Activated CD4-positive, alpha-beta T cell treated with anti-CD3 and anti-CD28 coated beads, Interleukin-2, amount 50 U/mL, for 48 hours (primary cell): ENCODE data around the gene PRDM10.
"Not testable (repeated sequence)": the region's sequence is repeated elsewhere in the genome, so short reads cannot be mapped to it uniquely, and the experiment has no call there.

Source experiments
- DNase-seq, 2 experiments: peaks; one replicate each; pipeline ENCODE4 v3.0.0-alpha.2; 2020

Gene PRDM10, protein sequence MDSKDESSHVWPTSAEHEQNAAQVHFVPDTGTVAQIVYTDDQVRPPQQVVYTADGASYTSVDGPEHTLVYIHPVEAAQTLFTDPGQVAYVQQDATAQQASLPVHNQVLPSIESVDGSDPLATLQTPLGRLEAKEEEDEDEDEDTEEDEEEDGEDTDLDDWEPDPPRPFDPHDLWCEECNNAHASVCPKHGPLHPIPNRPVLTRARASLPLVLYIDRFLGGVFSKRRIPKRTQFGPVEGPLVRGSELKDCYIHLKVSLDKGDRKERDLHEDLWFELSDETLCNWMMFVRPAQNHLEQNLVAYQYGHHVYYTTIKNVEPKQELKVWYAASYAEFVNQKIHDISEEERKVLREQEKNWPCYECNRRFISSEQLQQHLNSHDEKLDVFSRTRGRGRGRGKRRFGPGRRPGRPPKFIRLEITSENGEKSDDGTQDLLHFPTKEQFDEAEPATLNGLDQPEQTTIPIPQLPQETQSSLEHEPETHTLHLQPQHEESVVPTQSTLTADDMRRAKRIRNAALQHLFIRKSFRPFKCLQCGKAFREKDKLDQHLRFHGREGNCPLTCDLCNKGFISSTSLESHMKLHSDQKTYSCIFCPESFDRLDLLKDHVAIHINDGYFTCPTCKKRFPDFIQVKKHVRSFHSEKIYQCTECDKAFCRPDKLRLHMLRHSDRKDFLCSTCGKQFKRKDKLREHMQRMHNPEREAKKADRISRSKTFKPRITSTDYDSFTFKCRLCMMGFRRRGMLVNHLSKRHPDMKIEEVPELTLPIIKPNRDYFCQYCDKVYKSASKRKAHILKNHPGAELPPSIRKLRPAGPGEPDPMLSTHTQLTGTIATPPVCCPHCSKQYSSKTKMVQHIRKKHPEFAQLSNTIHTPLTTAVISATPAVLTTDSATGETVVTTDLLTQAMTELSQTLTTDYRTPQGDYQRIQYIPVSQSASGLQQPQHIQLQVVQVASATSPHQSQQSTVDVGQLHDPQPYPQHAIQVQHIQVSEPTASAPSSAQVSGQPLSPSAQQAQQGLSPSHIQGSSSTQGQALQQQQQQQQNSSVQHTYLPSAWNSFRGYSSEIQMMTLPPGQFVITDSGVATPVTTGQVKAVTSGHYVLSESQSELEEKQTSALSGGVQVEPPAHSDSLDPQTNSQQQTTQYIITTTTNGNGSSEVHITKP

DNA sequence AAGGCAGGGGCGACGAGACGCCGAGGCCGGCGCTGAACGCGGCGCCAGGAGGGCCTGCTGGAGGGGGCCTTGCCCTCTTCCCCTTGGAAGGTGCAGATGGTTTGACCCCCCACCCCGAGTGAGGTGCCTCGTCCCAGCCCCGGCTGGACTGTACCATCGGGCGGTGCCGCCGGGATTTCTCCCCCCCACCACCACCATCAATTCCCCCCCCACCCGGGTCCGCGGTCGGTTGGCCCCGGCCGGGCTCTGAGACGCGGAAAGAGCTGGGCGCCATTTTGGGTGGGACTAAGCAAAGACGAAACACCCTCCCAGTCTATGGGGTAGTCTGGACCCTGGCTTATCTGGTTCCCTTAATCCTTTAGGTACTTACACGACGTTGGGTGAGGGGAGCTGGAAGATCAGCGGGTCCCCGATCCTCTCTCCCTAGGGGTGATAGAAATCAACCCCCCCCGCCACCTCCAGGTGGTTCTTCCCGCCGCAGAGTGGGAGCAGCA, at the start of gene PRDM10:
PRDM10 (minus strand) TSS at position 484 of the 494 bp plus-strand sequence. CDS start 41,871 bp downstream, outside the sequence.
- peak; percentile 87 to 90 for DNase-seq

- no peak for DNase-seq
Measured at GRCh38 chr11:130051082-130051481, 48.4 kb upstream of the PRDM10 start.

DNA sequence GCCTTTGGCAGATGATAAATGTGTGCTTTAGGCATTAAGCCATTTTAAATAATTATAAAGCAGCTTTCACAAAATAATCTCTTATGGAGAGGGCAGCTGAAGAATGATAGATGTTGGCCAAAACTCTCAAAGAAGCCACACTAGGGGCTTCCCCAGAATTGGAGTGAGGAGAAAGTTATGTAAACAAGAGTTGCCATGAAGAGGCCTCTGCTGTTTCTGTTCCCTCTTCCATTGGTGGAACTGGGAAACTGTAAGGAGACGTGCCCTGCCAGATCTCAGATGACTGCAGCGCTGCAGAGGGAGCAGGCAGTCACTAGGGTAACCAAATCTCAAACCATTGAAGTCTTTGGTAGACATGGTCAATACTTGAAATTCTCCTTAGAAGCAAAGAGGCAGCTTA, 47.6 kb upstream of the PRDM10 start:
- DNase-seq = no peak

GRCh38 chr11:130049328-130049771, 46.7 kb upstream of the PRDM10 start:
- DNase-seq = no peak

DNA sequence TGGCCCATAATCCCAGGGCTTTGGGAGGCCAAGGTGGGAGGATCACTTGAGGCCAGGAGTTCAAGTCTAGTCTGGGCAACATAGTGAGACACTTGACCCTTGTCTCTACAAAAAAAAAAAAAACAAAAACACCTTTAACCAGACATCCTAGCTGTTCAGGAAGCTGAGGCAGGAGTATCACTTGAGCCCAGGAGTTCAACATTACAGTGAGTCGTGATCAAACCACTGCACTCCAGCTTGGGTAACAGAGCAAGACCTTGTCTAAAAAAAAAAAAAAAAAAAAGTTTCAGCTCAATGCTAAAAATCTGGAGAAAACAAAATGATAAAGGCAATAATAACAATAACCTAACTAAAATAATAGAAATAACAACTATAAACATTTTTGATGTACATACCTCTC, 44.5 kb upstream of the PRDM10 start:
- DNase-seq = no peak

DNA sequence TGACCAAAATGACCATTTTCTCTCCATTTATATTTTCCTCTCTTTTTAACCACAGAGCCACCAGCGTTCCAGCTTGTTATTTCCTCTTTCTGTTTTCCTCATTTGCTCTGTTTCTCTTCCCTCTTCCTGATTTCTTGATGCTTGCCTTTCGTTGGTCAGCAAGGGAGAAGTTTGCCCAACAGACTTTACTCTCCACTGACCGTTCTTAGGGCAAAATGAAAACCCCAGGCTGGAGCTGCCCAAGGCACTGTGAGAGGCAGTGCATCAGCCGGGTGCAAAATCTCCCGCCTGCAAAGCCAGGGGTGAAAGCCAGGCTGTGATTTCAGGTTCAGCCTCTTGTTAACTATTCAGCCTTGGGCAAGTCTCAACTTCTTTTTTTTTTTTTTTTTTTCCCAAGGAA, 40.9 kb upstream of the PRDM10 start:
- DNase-seq = no peak

DNA sequence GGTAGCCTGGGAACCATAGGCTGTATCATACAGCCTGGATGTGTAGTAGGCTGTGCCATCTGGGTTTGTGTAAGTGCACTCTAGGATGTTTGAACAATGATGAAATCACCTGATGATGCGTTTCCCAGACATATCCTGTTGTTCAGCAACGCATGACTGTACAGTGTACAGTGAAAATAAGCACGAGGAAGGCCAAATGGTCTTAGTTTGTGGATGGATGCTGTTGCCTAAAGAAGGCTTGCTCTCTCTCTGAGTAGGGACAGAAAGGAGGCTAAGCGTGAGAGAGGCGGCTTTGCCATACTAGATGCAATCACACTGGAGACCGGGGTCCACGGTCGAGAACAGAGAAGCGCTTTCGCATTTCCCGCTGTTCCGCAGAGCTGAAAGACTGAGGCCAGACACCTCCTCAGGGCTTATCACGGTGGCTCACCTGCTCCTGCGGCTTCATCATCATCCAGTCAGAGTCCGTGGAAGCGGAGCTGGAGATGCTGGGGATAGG, 39.5 kb upstream of the PRDM10 start:
- no peak for DNase-seq

- DNase-seq = no peak
Measured at GRCh38 chr11:130040281-130040940, 37.8 kb upstream of the PRDM10 start.

GRCh38 chr11:130037881-130038585, 35.4 kb upstream of the PRDM10 start:
- DNase-seq = no peak

- DNase-seq = no peak
Measured at GRCh38 chr11:130037058-130037457, 34.4 kb upstream of the PRDM10 start.

GRCh38 chr11:130034236-130034635, 31.6 kb upstream of the PRDM10 start:
- DNase-seq = no peak

DNA sequence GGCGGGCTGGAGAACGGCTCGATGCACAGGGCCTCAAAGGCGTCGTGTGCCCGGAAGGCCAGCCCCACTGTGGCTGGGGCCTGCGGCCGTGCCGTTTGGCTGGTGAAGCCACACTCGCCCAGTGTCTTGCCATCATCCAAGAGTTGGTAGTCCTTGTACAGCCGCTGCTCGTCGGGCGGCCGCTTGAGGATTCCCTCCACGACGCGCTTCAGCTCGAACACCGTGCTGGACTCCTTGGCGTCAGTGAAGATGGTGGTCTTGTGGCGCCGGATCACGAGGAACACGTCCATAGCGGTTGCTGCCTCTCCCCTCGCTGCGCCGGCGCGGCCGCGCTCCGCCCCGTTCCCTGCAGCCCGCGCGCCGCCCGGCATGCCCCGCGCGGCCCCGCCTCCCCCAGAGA, 30.3 kb upstream of the PRDM10 start:
- no peak for DNase-seq

- DNase-seq = no peak
Measured at GRCh38 chr11:130031945-130032344, 29.3 kb upstream of the PRDM10 start.

DNA sequence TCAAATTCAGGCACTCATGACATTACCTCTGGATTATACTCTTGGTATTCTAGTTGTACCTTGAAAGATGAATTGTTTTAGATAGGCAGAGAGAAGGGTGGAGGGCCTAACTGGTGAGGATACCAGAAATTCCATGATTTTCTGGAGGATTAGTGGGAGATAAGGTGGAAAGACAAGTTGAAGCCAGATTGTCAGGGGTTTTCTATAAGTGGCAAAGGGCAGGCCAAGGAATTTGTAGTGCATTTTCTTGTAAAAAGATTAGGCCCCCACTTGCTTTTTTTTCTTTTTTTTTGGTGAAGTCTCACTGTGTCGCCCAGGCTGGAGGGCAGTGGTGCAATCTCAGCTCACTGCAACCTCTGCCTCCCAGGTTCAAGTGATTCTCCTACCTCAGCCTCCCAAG, 28.4 kb upstream of the PRDM10 start:
- no peak for DNase-seq

DNA sequence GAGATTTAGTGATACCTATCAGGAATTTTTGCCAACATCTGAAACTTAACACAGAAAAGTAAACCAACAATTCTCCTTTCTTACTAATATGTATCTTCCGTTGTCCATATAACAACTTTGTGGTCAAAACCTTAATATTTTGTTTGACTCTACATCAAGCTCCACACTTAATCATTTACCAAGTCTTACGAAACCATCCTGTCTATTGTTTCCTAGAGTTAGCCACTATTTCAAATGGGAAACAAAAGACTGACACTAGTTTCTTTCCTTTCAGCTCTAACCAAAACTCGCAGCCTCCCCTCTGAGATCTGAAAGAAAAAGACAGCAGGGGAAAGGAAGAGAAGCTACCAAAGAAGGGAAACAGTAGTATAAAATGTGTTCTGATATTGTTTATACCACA, 26.5 kb upstream of the PRDM10 start:
- no peak for DNase-seq

DNA sequence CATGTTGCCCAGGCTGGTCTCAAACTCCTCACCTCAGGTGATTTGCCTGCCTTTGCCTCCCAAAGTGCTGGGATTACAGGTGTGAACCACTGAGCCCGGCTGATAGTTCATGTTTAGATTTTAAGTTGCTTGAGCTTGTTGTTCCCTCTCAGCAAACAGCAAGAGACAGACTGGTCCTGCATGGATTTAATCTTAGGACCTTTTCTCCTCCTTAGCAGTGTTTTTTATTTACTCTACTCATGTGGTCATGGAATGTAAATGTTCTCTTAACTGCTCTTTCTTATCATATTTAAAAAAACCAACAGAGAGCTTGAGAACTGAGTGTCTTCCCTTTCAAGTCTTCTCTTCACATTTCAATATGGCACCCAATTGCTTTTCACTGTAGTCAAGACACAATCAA, 22.7 kb upstream of the PRDM10 start:
- DNase-seq = no peak

- no peak for DNase-seq
Measured at GRCh38 chr11:130024361-130024760, 21.7 kb upstream of the PRDM10 start.

GRCh38 chr11:130023204-130023603, 20.6 kb upstream of the PRDM10 start:
- DNase-seq = no peak

- no peak for DNase-seq
Measured at GRCh38 chr11:130022799-130023198, 20.2 kb upstream of the PRDM10 start.

DNA sequence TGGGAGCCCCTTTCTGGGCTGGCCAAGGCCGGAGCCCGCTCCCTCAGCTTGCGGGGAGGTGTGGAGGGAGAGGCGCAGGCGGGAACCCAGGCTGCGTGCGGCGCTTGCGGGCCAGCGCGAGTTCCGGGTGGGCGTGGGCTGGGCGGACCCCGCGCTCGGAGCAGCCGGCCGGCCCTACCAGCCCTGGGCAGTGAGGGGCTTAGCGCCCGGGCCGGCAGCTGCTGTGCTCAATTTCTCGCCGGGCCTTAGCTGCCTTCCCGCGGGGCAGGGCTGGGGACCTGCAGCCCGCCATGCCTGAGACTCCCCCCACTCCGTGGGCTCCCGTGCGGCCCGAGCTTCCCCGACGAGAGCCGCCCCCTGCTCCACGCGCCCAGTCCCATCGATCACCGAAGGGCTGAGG, 19.0 kb upstream of the PRDM10 start:
- not testable (repeated sequence) for DNase-seq

DNA sequence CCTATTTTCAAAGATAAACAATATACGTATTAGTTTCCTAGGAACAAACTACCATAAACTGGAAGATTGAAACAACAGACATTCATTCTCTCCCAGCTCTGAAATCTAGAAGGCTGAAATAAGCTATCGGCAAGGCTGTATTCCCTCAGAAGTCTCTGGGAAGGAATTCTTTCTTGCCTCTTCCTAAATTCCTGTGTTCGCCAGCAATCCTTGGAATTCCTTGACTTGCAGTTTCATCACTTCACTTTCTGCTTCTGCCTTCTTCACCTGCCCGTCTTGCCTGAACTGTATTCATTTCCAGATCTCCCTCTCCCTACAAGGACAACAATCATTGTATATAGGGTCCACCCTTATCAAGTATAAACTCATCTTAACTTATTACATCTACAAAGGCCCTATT, 17.7 kb upstream of the PRDM10 start:
- DNase-seq = no peak

DNA sequence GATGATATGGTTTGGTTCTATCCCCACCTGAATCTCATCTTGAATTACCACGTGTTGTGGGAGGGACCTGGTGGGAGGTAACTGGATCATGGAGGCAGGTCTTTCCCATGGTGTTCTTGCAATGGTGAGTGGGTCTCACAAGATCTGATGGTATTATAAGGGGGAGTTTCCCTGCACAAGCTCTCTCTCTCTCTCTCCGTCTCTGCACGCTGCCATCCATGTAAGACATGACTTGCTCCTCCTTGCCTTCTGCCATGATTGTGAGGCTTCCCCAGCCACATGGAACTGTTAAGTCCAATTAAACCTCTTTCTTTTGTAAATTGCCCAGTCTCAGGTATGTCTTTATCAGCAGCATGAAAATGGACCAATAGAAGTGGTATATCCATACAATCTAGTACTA, 13.2 kb upstream of the PRDM10 start:
- not testable (repeated sequence) for DNase-seq
